Endometrial microvascular endothelial cells (primary cell): ENCODE measurements around the gene XDH. TPM values are rescaled to one million over a fixed set of nuclear protein-coding genes. Genes with fewer than 3 reads are reported as not detected.

Experiments used
- in situ Hi-C: cut with HindIII; loops from 2 replicates; pipeline ENCODE4 v1.10.0; 2017; ENCODE audit warnings: low sequenced_read_pairs, low pct_unique_long_range_greater_than_20kb; ENCODE audit errors: inconsistent ontology term
- total RNA-seq: library from RNA; depleted of rRNA; stranded (reverse); fragments of >200 nt; gene quantifications from one replicate; pipeline ENCODE4 v1.2.3, GENCODE V29; 2015; ENCODE audit errors: inconsistent ontology term

The XDH gene
- not detected for total RNA-seq

- in situ Hi-C loops: no loop called here
Observed at GRCh38 chr2:31414601-31415241, at the start of gene XDH. TSS of gene XDH (minus strand) at chr2:31414742. CDS start at chr2:31414666, 76 bp downstream.

- in situ Hi-C loops: no loop called here
Observed at GRCh38 chr2:31457651-31458050, 43.1 kb upstream of the XDH start.

GRCh38 chr2:31446848-31447247 lies 32.3 kb upstream of the XDH start:
- in situ Hi-C loops: no loop called here

- in situ Hi-C loops: no loop called here
Observed at GRCh38 chr2:31442376-31442775, 27.8 kb upstream of the XDH start.

GRCh38 chr2:31440764-31441163 lies 26.2 kb upstream of the XDH start:
- in situ Hi-C loops: no loop called here

- in situ Hi-C loops: no loop called here
Observed at GRCh38 chr2:31434911-31435310, 20.4 kb upstream of the XDH start.

- in situ Hi-C loops: no loop called here
Observed at GRCh38 chr2:31433541-31433940, 19.0 kb upstream of the XDH start.

GRCh38 chr2:31430439-31431165 lies 16.1 kb upstream of the XDH start:
- in situ Hi-C loops: no loop called here

GRCh38 chr2:31429759-31430438 lies 15.4 kb upstream of the XDH start:
- in situ Hi-C loops: no loop called here

GRCh38 chr2:31429040-31429439 lies 14.5 kb upstream of the XDH start:
- in situ Hi-C loops: no loop called here

- in situ Hi-C loops: no loop called here
Observed at GRCh38 chr2:31428001-31428418, 13.5 kb upstream of the XDH start.

GRCh38 chr2:31426096-31426495 lies 11.6 kb upstream of the XDH start:
- in situ Hi-C loops: no loop called here

GRCh38 chr2:31421634-31422033 lies 7.1 kb upstream of the XDH start:
- in situ Hi-C loops: no loop called here

GRCh38 chr2:31420936-31421335 lies 6.4 kb upstream of the XDH start:
- in situ Hi-C loops: no loop called here

GRCh38 chr2:31419386-31419785 lies 4.8 kb upstream of the XDH start:
- in situ Hi-C loops: no loop called here

- in situ Hi-C loops: no loop called here
Observed at GRCh38 chr2:31415421-31415820, 879 bp upstream of the XDH start.

- in situ Hi-C loops: no loop called here
Observed at GRCh38 chr2:31413862-31414550, 536 bp downstream of the XDH start.

- in situ Hi-C loops: no loop called here
Observed at GRCh38 chr2:31413025-31413424, 1.5 kb downstream of the XDH start.

- in situ Hi-C loops: no loop called here
Observed at GRCh38 chr2:31411771-31412170, 2.8 kb downstream of the XDH start.
